ENCODE results near the gene OR8K1. TPM values are rescaled to one million over a fixed set of nuclear protein-coding genes. Genes with fewer than 3 reads are reported as not detected.

OR8K1 gene
- total and polyA plus RNA-seq, 10 of the 15 experiments (the other 5 are each of a cell fraction or from before 2014, with no cell fraction given): not detected

DNA sequence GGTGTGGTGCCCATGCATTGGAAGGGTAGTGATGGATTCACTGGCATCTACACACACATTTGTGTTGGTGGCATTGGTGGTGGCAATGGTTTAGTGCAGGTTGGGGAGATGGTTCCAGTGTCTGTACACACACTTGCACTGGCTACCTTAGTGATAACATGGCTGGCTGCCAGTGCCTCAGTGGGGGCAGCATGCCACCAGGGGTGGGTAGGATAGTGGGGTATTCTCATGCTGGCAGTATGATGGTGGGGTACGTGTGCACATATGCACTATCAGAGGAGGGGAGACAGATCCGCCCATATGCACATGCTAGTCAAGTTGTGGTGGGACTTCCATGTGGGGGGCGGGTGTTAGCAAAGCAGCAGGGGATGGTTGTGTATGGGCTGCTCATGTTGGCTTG lies 38.0 kb upstream of the OR8K1 start (continued):
- no peak for TF ChIP-seq E2F4 (IDR thresholded peaks at IDR 0.05; ENCODE audit: low read depth, low read length)
- TF ChIP-seq SREBF2 (IDR thresholded peaks at IDR 0.05; ENCODE audit: low read length): no peak
- TF ChIP-seq SRF (IDR thresholded peaks at IDR 0.05; ENCODE audit: low read depth in 2 of 2, low read length in 2 of 2): no peak
- no peak for TF ChIP-seq RCOR1 (conservative IDR thresholded peaks at IDR 0.05; ENCODE audit: low read depth, low read length)
- TF ChIP-seq, protein P1, sequence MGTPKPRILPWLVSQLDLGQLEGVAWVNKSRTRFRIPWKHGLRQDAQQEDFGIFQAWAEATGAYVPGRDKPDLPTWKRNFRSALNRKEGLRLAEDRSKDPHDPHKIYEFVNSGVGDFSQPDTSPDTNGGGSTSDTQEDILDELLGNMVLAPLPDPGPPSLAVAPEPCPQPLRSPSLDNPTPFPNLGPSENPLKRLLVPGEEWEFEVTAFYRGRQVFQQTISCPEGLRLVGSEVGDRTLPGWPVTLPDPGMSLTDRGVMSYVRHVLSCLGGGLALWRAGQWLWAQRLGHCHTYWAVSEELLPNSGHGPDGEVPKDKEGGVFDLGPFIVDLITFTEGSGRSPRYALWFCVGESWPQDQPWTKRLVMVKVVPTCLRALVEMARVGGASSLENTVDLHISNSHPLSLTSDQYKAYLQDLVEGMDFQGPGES (IDR thresholded peaks at IDR 0.05): no peak

- no peak within 1 kb of the TSS for H3K9ac ChIP-seq (ENCODE audit: control insufficient read depth, insufficient read depth, low read length)
- no peak within 1 kb of the TSS for H3K4me3 ChIP-seq
- no peak within 1 kb of the TSS for H2AFZ ChIP-seq (ENCODE audit: control insufficient read depth, low read depth, low read length)
- POLR2A ChIA-PET: no interaction called here
- SMC1A ChIA-PET (ENCODE audit: uncharacterized antibody, unreplicated experiment): no interaction called here
- RAD21 ChIA-PET (ENCODE audit: unreplicated experiment): no interaction called here
- no peak for TF ChIP-seq GABPA (IDR thresholded peaks at IDR 0.05; ENCODE audit: low read depth)
- TF ChIP-seq NFYB (IDR thresholded peaks at IDR 0.05; ENCODE audit: insufficient read depth, low read depth, low read length): no peak
- no peak for TF ChIP-seq CBX5 (IDR thresholded peaks at IDR 0.05; ENCODE audit: low read depth)
- TF ChIP-seq ZNF24 (IDR thresholded peaks at IDR 0.05): no peak
- TF ChIP-seq, protein P2, sequence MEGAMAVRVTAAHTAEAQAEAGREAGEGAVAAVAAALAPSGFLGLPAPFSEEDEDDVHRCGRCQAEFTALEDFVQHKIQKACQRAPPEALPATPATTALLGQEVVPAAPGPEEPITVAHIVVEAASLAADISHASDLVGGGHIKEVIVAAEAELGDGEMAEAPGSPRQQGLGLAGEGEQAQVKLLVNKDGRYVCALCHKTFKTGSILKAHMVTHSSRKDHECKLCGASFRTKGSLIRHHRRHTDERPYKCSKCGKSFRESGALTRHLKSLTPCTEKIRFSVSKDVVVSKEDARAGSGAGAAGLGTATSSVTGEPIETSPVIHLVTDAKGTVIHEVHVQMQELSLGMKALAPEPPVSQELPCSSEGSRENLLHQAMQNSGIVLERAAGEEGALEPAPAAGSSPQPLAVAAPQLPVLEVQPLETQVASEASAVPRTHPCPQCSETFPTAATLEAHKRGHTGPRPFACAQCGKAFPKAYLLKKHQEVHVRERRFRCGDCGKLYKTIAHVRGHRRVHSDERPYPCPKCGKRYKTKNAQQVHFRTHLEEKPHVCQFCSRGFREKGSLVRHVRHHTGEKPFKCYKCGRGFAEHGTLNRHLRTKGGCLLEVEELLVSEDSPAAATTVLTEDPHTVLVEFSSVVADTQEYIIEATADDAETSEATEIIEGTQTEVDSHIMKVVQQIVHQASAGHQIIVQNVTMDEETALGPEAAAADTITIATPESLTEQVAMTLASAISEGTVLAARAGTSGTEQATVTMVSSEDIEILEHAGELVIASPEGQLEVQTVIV (IDR thresholded peaks at IDR 0.05; ENCODE audit: borderline replicate concordance, partially characterized antibody): no peak
- TF ChIP-seq POU2F2 (IDR thresholded peaks at IDR 0.05; ENCODE audit: borderline replicate concordance, low read depth, low read length): no peak
- no peak for TF ChIP-seq RFX5 (IDR thresholded peaks at IDR 0.05; ENCODE audit: low read depth, low read length)
- intact Hi-C loops (cut with micrococcal nuclease; ENCODE audit: unreplicated experiment): no loop called here
- no peak within 1 kb of the TSS for H3K4me2 ChIP-seq (ENCODE audit: control insufficient read depth, insufficient read depth)
- no peaks in the 10 kb centered on the region for H4K20me1 ChIP-seq (ENCODE audit: control insufficient read depth, insufficient read depth)
- H3K79me2 ChIP-seq (ENCODE audit: control insufficient read depth, insufficient read depth, low read length): no peaks in the 10 kb centered on the region
- ATAC-seq (no peak), DNase-seq (ENCODE audit: low read depth, low spot score) (no peak), FAIRE-seq (no peak)
- H3K36me3 ChIP-seq (ENCODE audit: control insufficient read depth in 2 of 2, insufficient read depth in 2 of 2, low read length in 1 of 2): no peaks in the 10 kb centered on the region
- CTCF ChIA-PET: no interaction called here
- H3K27me3 ChIP-seq (replicated peaks in 1 of 2; ENCODE audit: control insufficient read depth in 2 of 2, insufficient read depth in 2 of 2, low read length in 1 of 2): no peaks in the 10 kb centered on the region
- no peaks in the 10 kb centered on the region for H3K4me1 ChIP-seq (ENCODE audit: control insufficient read depth, insufficient read depth, low read length)
- BruUV-seq (replicated peaks): no TSS peak
- in situ Hi-C loops (cut with MboI): no loop called here
- H3K27ac ChIP-seq (ENCODE audit: control insufficient read depth, insufficient read depth): no peak within 1 kb of the TSS
- no peaks in the 10 kb centered on the region for H3K9me3 ChIP-seq (replicated peaks; ENCODE audit: control insufficient read depth, insufficient read depth, low read length)
These were observed 31.0 kb upstream of the OR8K1 start, which contains the start of gene OR8K3 for GRCh38 chr11:56314844-56315243. TSS of gene OR8K3 (plus strand) at chr11:56315144. CDS start at chr11:56318307, 3,163 bp downstream.
